GM21528 (cell line): ENCODE data around the gene EIF2AK3.
"Not testable (repeated sequence)": the region's sequence is repeated elsewhere in the genome, so short reads cannot be mapped to it uniquely, and the experiment has no call there.

Experiments
- ATAC-seq: cut with Tn5 transposase; IDR thresholded peaks from one replicate; pipeline ENCODE4 v1.9.1; 2021; ENCODE audit warnings: mild to moderate bottlenecking, moderate library complexity; ENCODE audit not compliant: unreplicated experiment, low FRiP score

Gene EIF2AK3

GRCh38 chr2:88549616-88550292, 77.5 kb downstream of the EIF2AK3 start:
- ATAC-seq: no peak

- ATAC-seq: not testable (repeated sequence)
Measured at GRCh38 chr2:88546291-88546690, 81.0 kb downstream of the EIF2AK3 start.

- ATAC-seq: no peak
Measured at GRCh38 chr2:88545118-88545517, 82.1 kb downstream of the EIF2AK3 start.

GRCh38 chr2:88543541-88544057, 83.7 kb downstream of the EIF2AK3 start:
- ATAC-seq: no peak

- ATAC-seq: no peak
Measured at GRCh38 chr2:88542668-88543067, 84.6 kb downstream of the EIF2AK3 start.

GRCh38 chr2:88540346-88540745, 86.9 kb downstream of the EIF2AK3 start:
- ATAC-seq: no peak

GRCh38 chr2:88538362-88538917, 88.8 kb downstream of the EIF2AK3 start:
- no peak for ATAC-seq

- no peak for ATAC-seq
Measured at GRCh38 chr2:88537640-88538039, 89.6 kb downstream of the EIF2AK3 start.

GRCh38 chr2:88530081-88530480, 97.2 kb downstream of the EIF2AK3 start:
- no peak for ATAC-seq

GRCh38 chr2:88521445-88522073, 105.7 kb downstream of the EIF2AK3 start:
- ATAC-seq: no peak

GRCh38 chr2:88517759-88518201, 109.5 kb downstream of the EIF2AK3 start:
- ATAC-seq: no peak
